H1 (cell line): ENCODE measurements around the gene WSCD2. TPM values are rescaled to one million over a fixed set of nuclear protein-coding genes. Genes with fewer than 3 reads are reported as not detected.
A peak's percentile ranks its signal among the peaks of the same experiment; 100 is the strongest.

ENCODE experiments used
- CTCF ChIA-PET: fragments of 300-600 bp; sonication (Branson Sonifier 250); formaldehyde crosslinking; loops from one replicate; lab custom pipeline; 2021; ENCODE audit not compliant: partially characterized antibody; lab: Charles Lee
- POLR2A ChIA-PET: fragments of 300-600 bp; sonication (Branson Sonifier 250); formaldehyde crosslinking; loops from one replicate; lab custom pipeline; 2021; ENCODE audit warnings: inconsistent platforms; ENCODE audit not compliant: partially characterized antibody; lab: Charles Lee
- DNase-seq, 2 experiments: peaks; one replicate each; pipeline versions ENCODE4 v3.0.0 to v3.0.0-alpha.2; 2010 to 2022; ENCODE audit warnings: low spot score in 2 of 2, low read depth in 1 of 2, mixed read lengths in 1 of 2
- FAIRE-seq: peaks from 2 replicates; lab custom pipeline; 2011; peaks lifted over from hg19 to GRCh38; lab: Jason Lieb, UNC
- H2AFZ ChIP-seq: 2 replicates; pipeline ENCODE4 v1.8.1; 2012; ENCODE audit warnings: low read length, inconsistent platforms
- H2AK5ac ChIP-seq: 2 replicates; pipeline ENCODE4 v1.6.1; 2013; ENCODE audit warnings: low read depth, low read length
- H2BK120ac ChIP-seq: replicated peaks from 2 replicates; pipeline ENCODE3; 2013; ENCODE audit warnings: low read depth, low read length, inconsistent platforms
- H2BK12ac ChIP-seq: 2 replicates; pipeline ENCODE4 v1.6.1; 2013; ENCODE audit warnings: low read depth, low read length
- H2BK15ac ChIP-seq: 2 replicates; pipeline ENCODE4 v1.6.1; 2013; ENCODE audit warnings: low read length
- H2BK20ac ChIP-seq: 2 replicates; pipeline ENCODE4 v1.6.1; 2013; ENCODE audit warnings: low read length
- H2BK5ac ChIP-seq: 2 replicates; pipeline ENCODE4 v1.6.1; 2013; ENCODE audit warnings: low read depth, low read length
- H3K14ac ChIP-seq: 2 replicates; pipeline ENCODE4 v1.6.1; 2013; ENCODE audit warnings: inconsistent platforms; ENCODE audit not compliant: insufficient read length
- H3K18ac ChIP-seq: 2 replicates; pipeline ENCODE4 v1.6.1; 2013; ENCODE audit warnings: low read length; ENCODE audit errors: extremely low read depth
- H3K23ac ChIP-seq: 2 replicates; pipeline ENCODE4 v1.6.1; 2013; ENCODE audit warnings: inconsistent platforms; ENCODE audit not compliant: insufficient read length
- H3K23me2 ChIP-seq: 2 replicates; pipeline ENCODE4 v1.6.1; 2013; ENCODE audit warnings: low read depth, low read length
- H3K27ac ChIP-seq: 2 replicates; pipeline ENCODE4 v1.6.1; 2011; ENCODE audit warnings: low read depth, low read length, inconsistent platforms
- H3K27me3 ChIP-seq, 4 experiments: replicated peaks in 1 of 4; 1 replicate in 1 of 4; 2 replicates in 3 of 4; pipeline versions ENCODE4 v1.6.1 to v1.8.1; 2011 to 2013; ENCODE audit warnings: low read length in 3 of 4, mild to moderate bottlenecking in 3 of 4, inconsistent platforms in 2 of 4, mixed read lengths in 2 of 4, moderate library complexity in 1 of 4; ENCODE audit not compliant: control insufficient read depth in 3 of 4, insufficient read depth in 3 of 4; ENCODE audit errors: extremely low read depth in 1 of 4
- H3K36me3 ChIP-seq, 4 experiments: 2 replicates each; pipeline versions ENCODE4 v1.6.1 to v1.8.1; 2011 to 2013; ENCODE audit warnings: mild to moderate bottlenecking in 4 of 4, low read length in 3 of 4, moderate library complexity in 2 of 4, control low read depth in 1 of 4, inconsistent platforms in 1 of 4; ENCODE audit not compliant: insufficient read depth in 4 of 4, control insufficient read depth in 2 of 4
- H3K4ac ChIP-seq: replicated peaks from 2 replicates; pipeline ENCODE3; 2013; ENCODE audit warnings: low read length, low read depth, mixed read lengths, inconsistent platforms; ENCODE audit not compliant: insufficient read length
- H3K4me1 ChIP-seq, 4 experiments: replicated peaks in 1 of 4; 1 replicate in 1 of 4; 2 replicates in 3 of 4; pipeline versions ENCODE4 v1.6.1 to v1.8.1; 2011 to 2013; ENCODE audit warnings: low read length in 3 of 4, inconsistent platforms in 2 of 4, mixed read lengths in 1 of 4; ENCODE audit not compliant: insufficient read depth in 4 of 4, control insufficient read depth in 3 of 4
- H3K4me2 ChIP-seq, 2 experiments: 2 replicates each; pipeline versions ENCODE4 v1.6.1 to v1.8.1; 2011 to 2013; ENCODE audit warnings: low read depth in 2 of 2, low read length in 2 of 2, control low read depth in 1 of 2, inconsistent platforms in 1 of 2, mild to moderate bottlenecking in 1 of 2; ENCODE audit not compliant: insufficient read depth in 1 of 2
- H3K4me3 ChIP-seq, 4 experiments: fragments of 200-600, 300-600 bp in 1 of 4; sonication (generic), shearing (Covaris generic), sonication (Bioruptor Twin) in 1 of 4; 2 replicates each; pipeline versions ENCODE4 v1.5.1 to v1.8.1; 2011 to 2016; ENCODE audit warnings: low read length in 4 of 4, low read depth in 3 of 4, control low read depth in 2 of 4, inconsistent platforms in 2 of 4, mild to moderate bottlenecking in 2 of 4, mixed read lengths in 1 of 4, moderate library complexity in 1 of 4; ENCODE audit not compliant: insufficient read depth in 2 of 4; ENCODE audit errors: extremely low read depth in 1 of 4
- H3K56ac ChIP-seq: replicated peaks from 2 replicates; pipeline ENCODE3; 2013; ENCODE audit warnings: low read depth, mild to moderate bottlenecking, mixed read lengths, low read length, inconsistent platforms; ENCODE audit not compliant: insufficient read length
- H3K79me1 ChIP-seq: 2 replicates; pipeline ENCODE4 v1.6.1; 2013; ENCODE audit warnings: low read depth, low read length, control low read depth
- H3K79me2 ChIP-seq, 2 experiments: 2 replicates each; pipeline versions ENCODE4 v1.6.1 to v1.8.1; 2012 to 2013; ENCODE audit warnings: low read length in 2 of 2, mild to moderate bottlenecking in 2 of 2, inconsistent platforms in 1 of 2; ENCODE audit not compliant: insufficient read depth in 2 of 2, control insufficient read depth in 1 of 2
- H3K9ac ChIP-seq, 4 experiments: replicated peaks in 1 of 4; 1 replicate in 1 of 4; 2 replicates in 3 of 4; pipeline versions ENCODE4 v1.6.1 to v1.8.1; 2011 to 2013; ENCODE audit warnings: low read depth in 3 of 4, low read length in 3 of 4, control low read depth in 2 of 4, mild to moderate bottlenecking in 2 of 4, moderate library complexity in 2 of 4, inconsistent platforms in 1 of 4; ENCODE audit errors: extremely low read depth in 1 of 4
- H3K9me3 ChIP-seq, 2 experiments: 2 replicates each; pipeline versions ENCODE4 v1.6.1 to v1.8.1; 2012 to 2013; ENCODE audit warnings: mild to moderate bottlenecking in 2 of 2, moderate library complexity in 2 of 2, control low read depth in 1 of 2, inconsistent platforms in 1 of 2, low read depth in 1 of 2, low read length in 1 of 2, mixed read lengths in 1 of 2; ENCODE audit not compliant: insufficient read depth in 2 of 2
- H4K20me1 ChIP-seq, 2 experiments: replicated peaks in 1 of 2; 2 replicates each; pipeline versions ENCODE3 to v1.8.1; 2011 to 2013; ENCODE audit warnings: inconsistent platforms in 2 of 2, low read length in 2 of 2, mild to moderate bottlenecking in 1 of 2; ENCODE audit not compliant: insufficient read depth in 2 of 2, control insufficient read depth in 1 of 2
- H4K5ac ChIP-seq: 2 replicates; pipeline ENCODE4 v1.6.1; 2013; ENCODE audit warnings: low read length, low read depth, mixed read lengths, inconsistent platforms; ENCODE audit not compliant: insufficient read length
- H4K8ac ChIP-seq: 2 replicates; pipeline ENCODE4 v1.8.0; 2013; ENCODE audit warnings: mild to moderate bottlenecking, moderate library complexity, low read length, inconsistent platforms; ENCODE audit not compliant: insufficient read depth; ENCODE audit errors: extremely low read depth
- H4K91ac ChIP-seq: replicated peaks from 2 replicates; pipeline ENCODE3; 2013; ENCODE audit warnings: low read length, mixed read lengths, inconsistent platforms; ENCODE audit not compliant: insufficient read length
- HDAC6 ChIP-seq: IDR thresholded peaks from one replicate; pipeline ENCODE4 v1.7.1; 2012; ENCODE audit warnings: low read depth, mild to moderate bottlenecking, inconsistent platforms, low read length, moderate library complexity
- KDM1A ChIP-seq: fragments of 200-600, 300-600 bp; sonication (generic); IDR thresholded peaks from 2 replicates; pipeline ENCODE4 v1.7.1; 2016; ENCODE audit warnings: mild to moderate bottlenecking, low read length, borderline replicate concordance
- WGBS, 2 experiments: shearing (Covaris generic) in 1 of 2; methylation state at CpG; one replicate each; pipeline versions ENCODE4 v1.1.6 to v1.1.7; 2013 to 2015; ENCODE audit warnings: low lambda C conversion rate in 2 of 2, mixed read lengths in 2 of 2, inconsistent platforms in 1 of 2, low coverage in 1 of 2, missing lambda C conversion rate in 1 of 2; ENCODE audit not compliant: insufficient replicate concordance in 2 of 2, insufficient coverage in 1 of 2, insufficient read length in 1 of 2; ENCODE audit errors: extremely low coverage in 1 of 2, missing lambda C conversion rate in 1 of 2; 5-methylcytosine and 5-hydroxymethylcytosine counted together
- polyA plus RNA-seq, 7 experiments: library from polyadenylated mRNA; depleted of rRNA in 3 of 7; stranded (reverse) in 5 of 7; unstranded in 2 of 7; fragments of >200 nt in 5 of 7; fragments of 200-250 nt in 2 of 7; gene quantifications; 1 replicate in 5 of 7; 2 replicates in 1 of 7; 4 replicates in 1 of 7; pipeline versions ENCODE4 v1.2.1 to v1.2.3, GENCODE V29; 2011 to 2013; ENCODE audit warnings: missing spikeins in 2 of 7, mixed read lengths in 2 of 7
- total RNA-seq: library from RNA; stranded (reverse); fragmentation: NEBNext Ultra II Directional; extraction: Animal tissue kit (Norgen Biotek cat#: 25700); gene quantifications from 2 replicates; pipeline ENCODE4 v1.2.1, GENCODE V29; 2021

WSCD2 gene
- total and polyA plus RNA-seq, 2 of the 8 experiments (the other 6 are each of a cell fraction or from before 2014, with no cell fraction given), result 1.3 to 2.2 TPM

DNA sequence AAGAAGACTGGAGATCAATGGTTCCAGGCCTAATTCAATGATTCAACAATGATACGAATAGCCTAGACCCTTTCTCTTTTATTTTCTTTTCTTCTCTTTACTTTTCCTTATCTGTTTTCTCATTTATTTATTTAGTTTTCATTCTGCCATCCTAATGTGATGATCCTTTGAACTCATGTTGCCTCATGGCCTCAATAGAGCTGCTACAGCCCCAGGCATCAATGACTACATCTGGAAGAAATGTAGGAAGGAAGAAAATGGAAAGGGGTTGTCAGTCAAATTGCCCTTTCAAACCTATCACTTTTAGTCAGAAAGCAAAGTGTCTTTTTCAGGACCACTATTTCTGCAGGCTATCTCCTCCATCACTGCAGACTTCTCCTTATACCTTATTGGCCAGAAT, 140.1 kb downstream of the WSCD2 start:
- Histone ChIP-seq H3K18ac (no peak overlapping the region), H3K36me3 (no peaks in the 10 kb centered on the region), H3K27me3 (no peaks in the 10 kb centered on the region), H2AFZ (no peak overlapping the region), H2BK20ac (no peak overlapping the region), H2BK15ac (no peak overlapping the region), H2AK5ac (no peak overlapping the region), H3K79me2 (no peaks in the 10 kb centered on the region; a peak in 1 of 4 replicates), H3K9me3 (no peaks in the 10 kb centered on the region), H4K20me1 (no peaks in the 10 kb centered on the region), H3K23me2 (no peaks in the 10 kb centered on the region; the same call in 1 of the 2 replicates), H2BK12ac (no peak overlapping the region), H2BK5ac (no peak overlapping the region), H3K56ac (no peak overlapping the region), H4K5ac (no peak overlapping the region), H3K79me1 (no peaks in the 10 kb centered on the region), H3K4me3 (no peak overlapping the region), H4K8ac (no peak overlapping the region), H2BK120ac (no peak overlapping the region), H3K27ac (no peak overlapping the region), H3K4me1 (peaks cover 0 to 1% (median 0%) of the 10 kb centered on the region in 4 experiments; a peak in 1 of 7 replicates), H3K9ac (no peak overlapping the region), H3K4me2 (no peak overlapping the region), H3K23ac (no peak overlapping the region), H3K4ac (no peak overlapping the region), H3K14ac (no peak overlapping the region), H4K91ac (no peak overlapping the region)
- CTCF ChIA-PET, result interaction anchor here (1.0 to 2.5 kb wide), 3 partner anchors 32 to 206 kb away, joined by 4 to 8 read pairs (median 8); no protein-coding TSS in a partner anchor
- WGBS, 2 experiments, result 90% methylated on average over 1 of the region's 1 CpG; no CpG with 5 or more reads in 1 of the 2 experiments
- TF ChIP-seq HDAC6 (no peak), KDM1A (0 out of 2 replicates have a peak, but pooled peaks have one; percentile 22)
- FAIRE-seq (no peak), DNase-seq (no peak)
- POLR2A ChIA-PET, result no interaction called here
